Endothelial cell of umbilical vein (primary cell): ENCODE data around the gene DUSP10. TPM values are rescaled to one million over a fixed set of nuclear protein-coding genes. Genes with fewer than 3 reads are reported as not detected.

Experiments
- Bru-seq: library from RNA; stranded (reverse); fragments of 400-500 nt; gene quantifications from one replicate; lab custom pipeline; 2021; lab: Mats Ljungman, UMichigan
- BruChase-seq, 2 experiments: library from RNA; stranded (reverse); fragments of 400-500 nt; gene quantifications; one replicate each; lab custom pipeline; 2021; lab: Mats Ljungman, UMichigan
- BruUV-seq: library from RNA; stranded (reverse); fragments of 400-500 nt; replicated peaks from 2 replicates; lab custom pipeline; 2021; lab: Mats Ljungman, UMichigan
- CTCF ChIA-PET: fragments of 300-600, 350-600 bp; sonication (Branson Sonifier 250); formaldehyde crosslinking; loops from one replicate; lab custom pipeline; 2021; ENCODE audit warnings: antibody characterized with exemption, inconsistent platforms; lab: Charles Lee
- POLR2A ChIA-PET: fragments of 300-600, 350-600 bp; sonication (Branson Sonifier 250); formaldehyde crosslinking; loops from one replicate; lab custom pipeline; 2021; ENCODE audit warnings: antibody characterized with exemption, inconsistent platforms; lab: Charles Lee
- DNase-seq: peaks from one replicate; pipeline ENCODE4 v3.0.0-alpha.2; 2011; ENCODE audit warnings: low read depth, low spot score
- FAIRE-seq: peaks from 2 replicates; lab custom pipeline; 2011; peaks lifted over from hg19 to GRCh38; lab: Jason Lieb, UNC
- H2AFZ ChIP-seq: 2 replicates; pipeline ENCODE4 v1.6.0; 2012; ENCODE audit warnings: low read depth, low read length, control low read depth, inconsistent platforms
- H3K27ac ChIP-seq: 2 replicates; pipeline ENCODE4 v1.5.1; 2011; ENCODE audit warnings: low read depth, mild to moderate bottlenecking, control low read depth, low read length, moderate library complexity; ENCODE audit not compliant: insufficient read depth
- H3K27me3 ChIP-seq, 2 experiments: 2 replicates each; pipeline versions ENCODE4 v1.6.0 to v1.6.1; 2011; ENCODE audit warnings: low read length in 2 of 2, mixed read lengths in 1 of 2; ENCODE audit not compliant: control insufficient read depth in 2 of 2, insufficient read depth in 2 of 2
- H3K36me3 ChIP-seq, 2 experiments: 2 replicates in 1 of 2; 3 replicates in 1 of 2; pipeline ENCODE4 v1.5.1; 2011; ENCODE audit warnings: low read length in 2 of 2, mild to moderate bottlenecking in 1 of 2, moderate library complexity in 1 of 2; ENCODE audit not compliant: control insufficient read depth in 2 of 2, insufficient read depth in 2 of 2; ENCODE audit errors: extremely low read depth in 1 of 2
- H3K4me1 ChIP-seq: 3 replicates; pipeline ENCODE4 v1.5.1; 2011; ENCODE audit warnings: mild to moderate bottlenecking, low read length; ENCODE audit not compliant: control insufficient read depth, insufficient read depth; ENCODE audit errors: extremely low read depth
- H3K4me2 ChIP-seq: 2 replicates; pipeline ENCODE4 v1.6.1; 2011; ENCODE audit warnings: low read length, control low read depth, mixed read lengths; ENCODE audit not compliant: insufficient read depth
- H3K4me3 ChIP-seq, 3 experiments: fragments of 200-600 bp in 1 of 3; sonication (generic), shearing (Covaris generic) in 1 of 3; replicated peaks in 1 of 3; 2 replicates each; pipeline ENCODE4 v1.5.1; 2011 to 2016; ENCODE audit warnings: control low read depth in 3 of 3, low read length in 3 of 3, mild to moderate bottlenecking in 2 of 3, inconsistent platforms in 1 of 3, low read depth in 1 of 3, moderate library complexity in 1 of 3; ENCODE audit not compliant: insufficient read depth in 1 of 3
- H3K79me2 ChIP-seq: 2 replicates; pipeline ENCODE4 v1.6.0; 2012; ENCODE audit warnings: low read length, inconsistent platforms; ENCODE audit not compliant: control insufficient read depth, insufficient read depth
- H3K9ac ChIP-seq: replicated peaks from 2 replicates; pipeline ENCODE3; 2011; ENCODE audit warnings: low read length, control low read depth; ENCODE audit not compliant: insufficient read depth; ENCODE audit errors: extremely low read depth
- H3K9me1 ChIP-seq: replicated peaks from 3 replicates; pipeline ENCODE4 v1.6.0; 2011; ENCODE audit warnings: mild to moderate bottlenecking, low read length; ENCODE audit not compliant: control insufficient read depth, insufficient read depth; ENCODE audit errors: extremely low read depth
- H3K9me3 ChIP-seq: replicated peaks from 2 replicates; pipeline ENCODE4 v1.5.1; 2012; ENCODE audit warnings: low read length, inconsistent platforms; ENCODE audit not compliant: control insufficient read depth, insufficient read depth
- H4K20me1 ChIP-seq: replicated peaks from 2 replicates; pipeline ENCODE3; 2011; ENCODE audit warnings: mild to moderate bottlenecking, low read length; ENCODE audit not compliant: control insufficient read depth, insufficient read depth; ENCODE audit errors: extremely low read depth
- CTCF ChIP-seq, 2 donors: IDR thresholded peaks; 1 replicate in 1 of 2; 2 replicates in 1 of 2; pipeline ENCODE4 v1.5.1; 2011; ENCODE audit warnings: low read length in 2 of 2, mild to moderate bottlenecking in 2 of 2, moderate library complexity in 2 of 2, control low read depth in 1 of 2, inconsistent platforms in 1 of 2, low read depth in 1 of 2; ENCODE audit not compliant: insufficient read depth in 1 of 2; ENCODE audit errors: extremely low read depth in 1 of 2
- JUN ChIP-seq: IDR thresholded peaks from 2 replicates; pipeline ENCODE4 v1.6.1; 2011; ENCODE audit warnings: borderline replicate concordance, low read depth; ENCODE audit not compliant: insufficient read length, insufficient read depth
- MAX ChIP-seq: IDR thresholded peaks from 2 replicates; pipeline ENCODE4 v1.6.1; 2011; ENCODE audit not compliant: insufficient read depth, insufficient read length
- dilution Hi-C: fragments of 300-500 bp; cut with MboI; formaldehyde crosslinking; loops from one replicate; pipeline ENCODE4 v1.15.0; 2019; ENCODE audit warnings: low sequenced_read_pairs; ENCODE audit not compliant: extremely low pct_ligation_motif_present
- intact Hi-C: fragments of 100-400 bp; cut with micrococcal nuclease; formaldehyde crosslinking; loops from one replicate; pipeline ENCODE4 v1.10.0; 2022
- long read RNA-seq: library from polyadenylated mRNA; stranded (forward); transcript quantifications from one replicate; pipeline ENCODE4 v2.0.0, GENCODE V29; 2021
- polyA minus RNA-seq, 3 experiments: library from RNA; depleted of rRNA, polyadenylated mRNA; stranded (reverse); fragments of >200 nt; gene quantifications; 1 replicate in 1 of 3; 2 replicates in 2 of 3; pipeline ENCODE4 v1.2.3, GENCODE V29; 2011
- polyA plus RNA-seq, 4 experiments: library from polyadenylated mRNA; depleted of rRNA in 3 of 4; stranded (reverse) in 3 of 4; unstranded in 1 of 4; fragments of >200 nt; gene quantifications; 2 replicates each; pipeline versions ENCODE4 v1.2.1 to v1.2.3, GENCODE V29; 2011 to 2012; ENCODE audit warnings: missing spikeins in 1 of 4
- total RNA-seq: library from RNA; stranded (reverse); gene quantifications from 2 replicates; pipeline ENCODE4 v1.2.3, GENCODE V29; 2021

Gene DUSP10
- total RNA-seq (1.6 and 1.9 TPM in 2 replicates), polyA plus RNA-seq (1.1 and 1.6 TPM in 2 replicates), polyA minus RNA-seq (1.9 and 3.4 TPM in 2 replicates), Bru-seq, nascent RNA (percentile 50 among the genes with signal in this experiment), BruChase-seq, experiment 1, labeled RNA remaining after a 6-hour chase (percentile 29 among the genes with signal in this experiment), BruChase-seq, experiment 2, labeled RNA remaining after a 2-hour chase (percentile 37 among the genes with signal in this experiment)
- 1.4 and 1.5 TPM in 2 replicates for polyA plus RNA-seq (2011; cell fraction: cytosol; rRNA removed)
- 4.2 and 4.4 TPM in 2 replicates for polyA plus RNA-seq (2011; cell fraction: nucleus; rRNA removed)
- 0.64 and 0.82 TPM in 2 replicates for polyA plus RNA-seq (2012)
- 3.2 TPM for polyA minus RNA-seq (2011; cell fraction: cytosol; rRNA and poly(A)+ RNA removed)
- 8.3 and 8.6 TPM in 2 replicates for polyA minus RNA-seq (2011; cell fraction: nucleus; rRNA and poly(A)+ RNA removed)
- long read RNA-seq, partial matches to known transcripts = 1 of 5 reads
- long read RNA-seq, other reads (novel, unspliced or antisense) = 0 of 5 reads

DNA sequence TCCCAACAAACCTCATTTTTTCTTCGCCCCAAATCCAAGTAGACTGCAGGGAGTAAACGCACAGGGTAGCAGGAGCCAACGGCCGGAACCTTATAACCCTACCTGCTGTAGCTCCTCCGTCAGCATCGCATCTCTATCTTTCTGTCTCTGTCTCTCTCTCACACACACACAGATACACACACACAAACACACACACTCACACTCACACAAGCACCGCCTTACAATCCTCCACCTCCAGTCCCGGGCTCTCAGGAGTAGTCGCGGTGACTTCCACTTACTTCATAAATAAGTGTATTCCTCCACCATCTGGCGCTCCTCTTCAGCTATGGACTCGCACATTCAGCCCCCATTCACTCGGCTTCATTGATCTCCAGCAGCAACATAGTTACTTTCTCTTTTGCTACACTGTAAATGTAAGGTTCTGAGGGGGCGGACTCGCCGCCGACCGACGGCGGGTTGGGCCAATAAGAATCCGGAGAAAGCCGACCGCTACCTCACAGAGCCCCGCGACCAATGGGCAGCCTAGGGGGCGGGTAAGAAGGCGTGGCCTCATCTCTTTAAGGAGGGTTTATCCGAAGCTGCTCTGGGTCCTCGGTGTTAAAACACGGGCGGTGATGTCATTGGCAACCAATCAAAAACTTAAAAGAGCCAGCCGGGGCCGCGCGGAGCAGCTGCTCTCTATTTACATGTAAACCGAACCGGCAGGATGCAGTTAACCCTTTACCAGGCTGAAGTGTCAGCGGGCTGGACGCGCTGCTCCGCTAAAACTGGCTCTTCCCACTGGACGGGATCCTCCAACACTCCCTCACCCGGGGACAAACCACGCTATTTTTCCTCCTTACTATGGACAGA is at the start of gene DUSP10:
TSS of gene DUSP10 (minus strand) at position 387 of the 852 bp plus-strand sequence. CDS start 2,345 bp downstream, outside the sequence.
- Histone ChIP-seq H4K20me1 (no peaks in the 10 kb centered on the region), H3K27me3 (peaks cover 7 to 13% of the 10 kb centered on the region in 2 experiments), H3K4me2 (peak within 1 kb of the TSS; percentile 82), H3K9me3 (no peaks in the 10 kb centered on the region), H3K9ac (peak within 1 kb of the TSS; percentile 91), H3K9me1 (no peaks in the 10 kb centered on the region), H2AFZ (peak within 1 kb of the TSS; percentile 88), H3K79me2 (no peaks in the 10 kb centered on the region), H3K27ac (peak within 1 kb of the TSS; percentile 94), H3K4me3 (peak within 1 kb of the TSS; percentile 39 to 84 (median 64)), H3K4me1 (peaks cover 13% of the 10 kb centered on the region), H3K36me3 (no peaks in the 10 kb centered on the region)
- dilution Hi-C loops (no loop called here), intact Hi-C loops (loop anchor here (1.0 to 10.0 kb wide), 16 partner anchors 20 to 931 kb away; no protein-coding TSS in a partner anchor)
- POLR2A ChIA-PET = interaction anchor here (0.7 to 1.3 kb wide), 3 partner anchors 92 to 478 kb away, joined by 3 to 4 read pairs (median 4); no protein-coding TSS in a partner anchor
- peak; percentile 100 for FAIRE-seq
- TSS peak; percentile 49 for BruUV-seq
- CTCF ChIA-PET = interaction anchor here (0.7 to 3.5 kb wide), 21 partner anchors 9 to 1009 kb away, joined by 3 to 13 read pairs (median 4); no protein-coding TSS in a partner anchor
- no peak for TF ChIP-seq CTCF (IDR thresholded peaks at IDR 0.05; ENCODE audit: extremely low read depth in 1 of 2, insufficient read depth in 1 of 2, low read depth in 1 of 2, low read length in 2 of 2)
- no peak for TF ChIP-seq MAX
- TF ChIP-seq JUN = peak; percentile 61
- DNase-seq = peak; percentile 100
